Adrenal gland (tissue), 12 donors: ENCODE results near the gene GPD1. TPM values are rescaled to one million over a fixed set of nuclear protein-coding genes. Genes with fewer than 3 reads are reported as not detected.

Source experiments
- DNase-seq, 7 donors: peaks; one replicate each; pipeline ENCODE4 v3.0.0-alpha.2; 2019 to 2020
- H3K27ac ChIP-seq, 5 donors: fragments of 200-600 bp; sonication (generic) in 4 of 5; 1 replicate in 3 of 5; 2 replicates in 2 of 5; pipeline versions ENCODE4 v1.5.1 to v1.8.0; 2016 to 2020; ENCODE audit warnings: mild to moderate bottlenecking in 1 of 5
- H3K27me3 ChIP-seq: fragments of 200-600 bp; 2 replicates; pipeline ENCODE4 v1.8.0; 2021
- H3K36me3 ChIP-seq, 2 donors: fragments of 200-600 bp; replicated peaks in 1 of 2; 1 replicate in 1 of 2; 2 replicates in 1 of 2; pipeline versions ENCODE4 v1.5.1 to v1.8.0; 2018 to 2022
- H3K4me1 ChIP-seq, 2 donors: fragments of 200-600 bp; replicated peaks in 1 of 2; 1 replicate in 1 of 2; 2 replicates in 1 of 2; pipeline versions ENCODE4 v1.5.1 to v1.8.0; 2018 to 2021
- H3K4me3 ChIP-seq, 4 donors: fragments of 200-600 bp; sonication (generic) in 3 of 4; one replicate each; pipeline ENCODE4 v1.5.1; 2016 to 2018
- H3K9me3 ChIP-seq, 3 donors: fragments of 200-600 bp; sonication (generic) in 1 of 3; replicated peaks in 1 of 3; 1 replicate in 2 of 3; 2 replicates in 1 of 3; pipeline versions ENCODE4 v1.5.1 to v1.8.0; 2016 to 2021
- CTCF ChIP-seq, 6 experiments: fragments of 450-650 bp in 4 of 6; fragments of 200-600 bp in 2 of 6; sonication (generic) in 1 of 6; IDR thresholded peaks; 1 replicate in 5 of 6; 2 replicates in 1 of 6; pipeline versions ENCODE4 v1.5.1 to v1.8.0; 2016 to 2021; ENCODE audit warnings: antibody characterized with exemption in 6 of 6, mild to moderate bottlenecking in 2 of 6, moderate library complexity in 1 of 6
- POLR2A ChIP-seq, 2 donors: fragments of 450-650 bp; IDR thresholded peaks; one replicate each; pipeline ENCODE4 v1.6.1; 2017; ENCODE audit warnings: antibody characterized with exemption in 2 of 2, mild to moderate bottlenecking in 2 of 2, moderate library complexity in 1 of 2
- WGBS, 4 donors: extraction: QIAGEN DNeasy Blood & Tissue Kit in 2 of 4; methylation state at CpG; one replicate each; pipeline versions ENCODE4 v1.1.5 to v1.1.7; 2013 to 2017; 5-methylcytosine and 5-hydroxymethylcytosine counted together
- intact Hi-C, 2 donors: fragments of 100-400 bp; cut with DNase I; formaldehyde crosslinking; loops; one replicate each; pipeline versions ENCODE4 v1.14.1 to v1.15.0; 2022 to 2023
- polyA plus RNA-seq, 3 donors: library from polyadenylated mRNA; stranded (reverse); fragments of 200-250 nt in 2 of 3; fragments of 350-450 nt in 1 of 3; fragmentation: Illumina TruSeq in 1 of 3; extraction: RNeasy Lipid Tissue Mini Kit (QIAGEN cat#74804) in 1 of 3; gene quantifications; one replicate each; pipeline ENCODE4 v1.2.3, GENCODE V29; 2013 to 2014
- total RNA-seq, 9 donors: library from RNA; depleted of rRNA in 4 of 9; stranded (reverse); fragments of >200 nt in 4 of 9; fragments of 120-200 nt in 1 of 9; fragmentation: NEBNext Ultra II Directional in 1 of 9; extraction: Animal tissue kit (Norgen Biotek cat#: 25700) in 1 of 9; gene quantifications; one replicate each; pipeline versions ENCODE4 v1.1.0 to v1.2.4, GENCODE V29; 2013 to 2023
- donor health status: healthy with polysubstance abuse.
- donor health status: Bipolar disorder and iron deficiency.
- donor health status: DM: yes; HTN: yes; CAD: no.
- donor health status: DM: no; HTN: no; CAD: no.
- donor health status: DM: no; HTN: no; CAD: no.
- donor health status: DM: yes; HTN: yes; CAD: no.

The GPD1 gene
- total and polyA plus RNA-seq, 12 donors, result 0.43 to 36.9 (median 2.6) TPM

GRCh38 chr12:50100561-50100960 is 3.2 kb upstream of the GPD1 start:
- H3K4me1 ChIP-seq, result peaks cover 8 to 26% of the 10 kb centered on the region in 2 donors
- H3K36me3 ChIP-seq, result peaks cover 0 to 45% of the 10 kb centered on the region in 2 donors
- H3K4me3 ChIP-seq, result no peak overlapping the region
- H3K27ac ChIP-seq, result no peak overlapping the region
- no peaks in the 10 kb centered on the region for H3K27me3 ChIP-seq
- DNase-seq, result no peak
- 90 to 93% (median 91%) methylated on average over 3 of the region's 3 CpGs for WGBS, 4 donors
- no peak for TF ChIP-seq POLR2A (IDR thresholded peaks at IDR 0.05)
- no peak for TF ChIP-seq CTCF (IDR thresholded peaks at IDR 0.05)
- intact Hi-C loops, result no loop called here
- H3K9me3 ChIP-seq, result no peaks in the 10 kb centered on the region

GRCh38 chr12:50101663-50102062 is 2.1 kb upstream of the GPD1 start:
- no peaks in the 10 kb centered on the region for H3K9me3 ChIP-seq
- DNase-seq, result peak in 2 of 7 donors; percentile 35 to 50
- WGBS, 4 donors, result 37 to 47% (median 39%) methylated on average over 3 of the region's 3 CpGs
- peak; percentile 40 to 65 (median 52) for TF ChIP-seq CTCF (IDR thresholded peaks at IDR 0.05)
- TF ChIP-seq POLR2A (IDR thresholded peaks at IDR 0.05), result no peak
- peaks cover 0 to 34% of the 10 kb centered on the region in 2 donors for H3K36me3 ChIP-seq
- intact Hi-C loops, result no loop called here
- H3K27me3 ChIP-seq, result no peaks in the 10 kb centered on the region
- peak overlapping the region in 2 of 5 donors; percentile 42 to 53 for H3K27ac ChIP-seq
- H3K4me3 ChIP-seq, result no peak overlapping the region
- H3K4me1 ChIP-seq, result peaks cover 8 to 26% of the 10 kb centered on the region in 2 donors

- Histone ChIP-seq H3K9me3 (no peaks in the 10 kb centered on the region), H3K36me3 (peaks cover 0 to 30% of the 10 kb centered on the region in 2 donors), H3K27ac (peak overlapping the region in 3 of 5 donors; percentile 14 to 53 (median 42)), H3K4me1 (peaks cover 8 to 26% of the 10 kb centered on the region in 2 donors), H3K27me3 (no peaks in the 10 kb centered on the region), H3K4me3 (no peak overlapping the region)
- TF ChIP-seq POLR2A (IDR thresholded peaks at IDR 0.05) (no peak), CTCF (IDR thresholded peaks at IDR 0.05) (no peak)
- intact Hi-C loops, result no loop called here
- 69 to 92% (median 71%) methylated on average over 2 of the region's 2 CpGs for WGBS, 4 donors
- DNase-seq, result peak in 1 of 7 donors; percentile 1
Measured at GRCh38 chr12:50102131-50102531, 1.7 kb upstream of the GPD1 start.

- 74 to 77% (median 77%) methylated on average over 5 to 8 of the region's 8 CpGs for WGBS, 4 donors
- Histone ChIP-seq H3K27me3 (no peaks in the 10 kb centered on the region), H3K36me3 (peaks cover 0 to 23% of the 10 kb centered on the region in 2 donors), H3K9me3 (no peaks in the 10 kb centered on the region), H3K4me3 (no peak overlapping the region), H3K4me1 (peaks cover 8 to 26% of the 10 kb centered on the region in 2 donors), H3K27ac (peak overlapping the region in 2 of 5 donors; percentile 5 to 53)
- DNase-seq, result peak in 1 of 7 donors; percentile 11
- intact Hi-C loops, result no loop called here
- TF ChIP-seq CTCF (IDR thresholded peaks at IDR 0.05) (no peak), POLR2A (IDR thresholded peaks at IDR 0.05) (no peak)
Measured at GRCh38 chr12:50102646-50103309, 1.0 kb upstream of the GPD1 start.
